GM12865 (cell line): ENCODE data around the gene XPA.

ENCODE experiments used
- DNase-seq: peaks from one replicate; pipeline ENCODE4 v3.0.0; 2010; ENCODE audit warnings: low read depth
- H3K4me3 ChIP-seq: 2 replicates; pipeline ENCODE4 v1.5.1; 2011; ENCODE audit warnings: mild to moderate bottlenecking, low read depth, low read length, control low read depth
- CTCF ChIP-seq: IDR thresholded peaks from 2 replicates; pipeline ENCODE4 v1.5.1; 2011; ENCODE audit warnings: low read length, control low read depth, low read depth, inconsistent platforms; ENCODE audit not compliant: insufficient read depth; ENCODE audit errors: missing control alignments

Gene XPA

GRCh38 chr9:97714435-97714834, 17.3 kb upstream of the XPA start:
- no peak overlapping the region for H3K4me3 ChIP-seq
- TF ChIP-seq CTCF = no peak
- peak; percentile 24 for DNase-seq

- DNase-seq = no peak
- no peak for TF ChIP-seq CTCF
- no peak overlapping the region for H3K4me3 ChIP-seq
These were observed 14.1 kb upstream of the XPA start for GRCh38 chr9:97711223-97711626.

- peak; percentile 77 for TF ChIP-seq CTCF
- peak; percentile 72 for DNase-seq
- H3K4me3 ChIP-seq = no peak overlapping the region
These were observed 13.4 kb upstream of the XPA start for GRCh38 chr9:97710356-97711222.

- TF ChIP-seq CTCF = no peak
- H3K4me3 ChIP-seq = no peak overlapping the region
- DNase-seq = no peak
These were observed 9.1 kb upstream of the XPA start for GRCh38 chr9:97706246-97706645.

- no peak for TF ChIP-seq CTCF
- no peak overlapping the region for H3K4me3 ChIP-seq
- DNase-seq = no peak
These were observed 8.3 kb upstream of the XPA start for GRCh38 chr9:97705354-97705950.

- DNase-seq = no peak
- H3K4me3 ChIP-seq = no peak overlapping the region
- no peak for TF ChIP-seq CTCF
These were observed 7.7 kb upstream of the XPA start for GRCh38 chr9:97704851-97705250.
